CD14-positive monocyte (primary cell): ENCODE results near the gene MOB1B. TPM values are rescaled to one million over a fixed set of nuclear protein-coding genes. Genes with fewer than 3 reads are reported as not detected.

Experiments
- DNase-seq, 3 donors: peaks; one replicate each; pipeline ENCODE4 v3.0.0-alpha.2; 2011 to 2022
- H2AFZ ChIP-seq: 2 replicates; pipeline ENCODE4 v1.6.0; 2012; ENCODE audit warnings: mild to moderate bottlenecking, low read depth, low read length, inconsistent platforms; ENCODE audit not compliant: insufficient read depth, poor library complexity, severe bottlenecking
- H3K27ac ChIP-seq, 2 donors: 1 replicate in 1 of 2; 2 replicates in 1 of 2; pipeline ENCODE4 v1.5.1; 2012 to 2013; ENCODE audit warnings: low read length in 2 of 2, control low read depth in 1 of 2, inconsistent platforms in 1 of 2, low read depth in 1 of 2, mild to moderate bottlenecking in 1 of 2
- H3K27me3 ChIP-seq, 2 donors: one replicate each; pipeline versions ENCODE4 v1.6.0 to v1.6.1; 2011 to 2013; ENCODE audit warnings: low read length in 2 of 2; ENCODE audit not compliant: control insufficient read depth in 2 of 2, insufficient read depth in 2 of 2
- H3K36me3 ChIP-seq, 2 donors: replicated peaks in 1 of 2; 1 replicate in 1 of 2; 2 replicates in 1 of 2; pipeline versions ENCODE4 v1.5.1 to v1.6.1; 2012 to 2013; ENCODE audit warnings: low read length in 2 of 2, control low read depth in 1 of 2, inconsistent platforms in 1 of 2, mild to moderate bottlenecking in 1 of 2; ENCODE audit not compliant: insufficient read depth in 2 of 2, control insufficient read depth in 1 of 2
- H3K4me1 ChIP-seq, 2 donors: 1 replicate in 1 of 2; 2 replicates in 1 of 2; pipeline versions ENCODE4 v1.5.1 to v1.6.1; 2012 to 2013; ENCODE audit warnings: low read length in 2 of 2, control low read depth in 1 of 2, inconsistent platforms in 1 of 2, mild to moderate bottlenecking in 1 of 2, moderate library complexity in 1 of 2; ENCODE audit not compliant: insufficient read depth in 2 of 2, control insufficient read depth in 1 of 2
- H3K4me2 ChIP-seq: replicated peaks from 2 replicates; pipeline ENCODE3; 2012; ENCODE audit warnings: low read length, moderate library complexity, mild to moderate bottlenecking; ENCODE audit not compliant: poor library complexity, severe bottlenecking; ENCODE audit errors: extremely low read depth
- H3K4me3 ChIP-seq, 3 experiments: fragments of 200-600 bp in 1 of 3; sonication (generic) in 1 of 3; replicated peaks in 1 of 3; 1 replicate in 2 of 3; 2 replicates in 1 of 3; pipeline ENCODE4 v1.5.1; 2011 to 2013; ENCODE audit warnings: low read length in 3 of 3, mild to moderate bottlenecking in 3 of 3, control low read depth in 2 of 3, low read depth in 2 of 3, inconsistent platforms in 1 of 3, moderate library complexity in 1 of 3
- H3K79me2 ChIP-seq: 2 replicates; pipeline ENCODE4 v1.6.0; 2012; ENCODE audit warnings: mild to moderate bottlenecking, control low read depth, inconsistent platforms, low read length, moderate library complexity; ENCODE audit not compliant: insufficient read depth
- H3K9ac ChIP-seq: 2 replicates; pipeline ENCODE4 v1.6.0; 2017; ENCODE audit warnings: low read length, mild to moderate bottlenecking; ENCODE audit not compliant: insufficient read depth, poor library complexity, severe bottlenecking
- H3K9me3 ChIP-seq, 2 donors: replicated peaks in 1 of 2; 1 replicate in 1 of 2; 2 replicates in 1 of 2; pipeline versions ENCODE4 v1.5.1 to v1.6.1; 2012 to 2013; ENCODE audit warnings: low read length in 2 of 2, control low read depth in 1 of 2; ENCODE audit not compliant: control insufficient read depth in 1 of 2, insufficient read depth in 1 of 2
- H4K20me1 ChIP-seq: 2 replicates; pipeline ENCODE4 v1.6.0; 2012; ENCODE audit warnings: mild to moderate bottlenecking, low read length, control low read depth, moderate library complexity; ENCODE audit not compliant: insufficient read depth
- H3K27ac Mint-ChIP-seq, 7 donors: one replicate each; pipeline ENCODE4 v1.8.0; 2020; ENCODE audit warnings: mild to moderate bottlenecking in 7 of 7, mixed read lengths in 7 of 7, moderate library complexity in 6 of 7, inconsistent platforms in 2 of 7
- H3K27me3 Mint-ChIP-seq, 3 donors: one replicate each; pipeline ENCODE4 v1.8.0; 2021 to 2022; ENCODE audit warnings: low read depth in 3 of 3, mild to moderate bottlenecking in 3 of 3, mixed read lengths in 3 of 3, moderate library complexity in 3 of 3, inconsistent platforms in 1 of 3
- H3K36me3 Mint-ChIP-seq, 2 donors: one replicate each; pipeline ENCODE4 v1.8.0; 2020; ENCODE audit warnings: mixed read lengths in 2 of 2, inconsistent platforms in 1 of 2, mild to moderate bottlenecking in 1 of 2
- H3K4me1 Mint-ChIP-seq: one replicate; pipeline ENCODE4 v1.8.0; 2020; ENCODE audit warnings: mild to moderate bottlenecking, mixed read lengths
- H3K4me3 Mint-ChIP-seq, 2 donors: one replicate each; pipeline ENCODE4 v1.8.0; 2020; ENCODE audit warnings: mild to moderate bottlenecking in 2 of 2, mixed read lengths in 2 of 2, moderate library complexity in 1 of 2
- H3K9me3 Mint-ChIP-seq, 7 donors: one replicate each; pipeline ENCODE4 v1.8.0; 2020 to 2022; ENCODE audit warnings: mixed read lengths in 7 of 7, mild to moderate bottlenecking in 6 of 7, moderate library complexity in 6 of 7, inconsistent platforms in 2 of 7
- CTCF ChIP-seq: fragments of 200-600 bp; IDR thresholded peaks from one replicate; pipeline ENCODE4 v1.8.0; 2022; ENCODE audit warnings: antibody characterized with exemption, mild to moderate bottlenecking
- WGBS: methylation state at CpG from one replicate; pipeline ENCODE4 v1.1.5; 2013; ENCODE audit warnings: missing lambda C conversion rate; ENCODE audit not compliant: insufficient coverage; 5-methylcytosine and 5-hydroxymethylcytosine counted together
- intact Hi-C, 2 donors: fragments of 100-400 bp; cut with micrococcal nuclease; formaldehyde crosslinking; loops; one replicate each; pipeline versions ENCODE4 v1.15.0 to v1.15.1; 2023
- polyA plus RNA-seq, 3 donors: library from polyadenylated mRNA; depleted of rRNA in 1 of 3; unstranded in 2 of 3; stranded (reverse) in 1 of 3; fragments of 300-500 nt in 2 of 3; fragments of >200 nt in 1 of 3; fragmentation: Illumina TruSeq in 2 of 3; gene quantifications; 1 replicate in 2 of 3; 2 replicates in 1 of 3; pipeline ENCODE4 v1.2.3, GENCODE V29; 2012 to 2021

The MOB1B gene
- polyA plus RNA-seq, 3 donors: 3.9 to 10.7 (median 7.0) TPM

- peak overlapping the region in 2 of 7 donors; percentile 26 to 63 for H3K27ac Mint-ChIP-seq
- intact Hi-C loops: no loop called here
- H3K4me1 Mint-ChIP-seq: peaks cover 21% of the 10 kb centered on the region
- H3K36me3 Mint-ChIP-seq: peaks cover 4 to 21% of the 10 kb centered on the region in 2 donors
- peaks cover 3 to 9% (median 4%) of the 10 kb centered on the region in 7 donors for H3K9me3 Mint-ChIP-seq
- no peak overlapping the region for H3K27ac ChIP-seq
- TF ChIP-seq CTCF: no peak
- peaks cover 9% of the 10 kb centered on the region for H4K20me1 ChIP-seq
- WGBS: no CpG with 5 or more reads among the region's 2 CpGs
- peaks cover 96% of the 10 kb centered on the region for H3K79me2 ChIP-seq
- H2AFZ ChIP-seq: no peak overlapping the region
- no peak overlapping the region for H3K4me3 ChIP-seq
- H3K36me3 ChIP-seq: peaks cover 0 to 2% of the 10 kb centered on the region in 2 donors
- no peak overlapping the region for H3K9ac ChIP-seq
- peaks cover 0 to 2% (median 0%) of the 10 kb centered on the region in 3 donors for H3K27me3 Mint-ChIP-seq
- H3K4me3 Mint-ChIP-seq: no peak overlapping the region
- H3K9me3 ChIP-seq: peaks cover 0 to 5% of the 10 kb centered on the region in 2 donors
- no peaks in the 10 kb centered on the region for H3K27me3 ChIP-seq
- peaks cover 6 to 18% of the 10 kb centered on the region in 2 donors for H3K4me1 ChIP-seq
- DNase-seq: no peak
- H3K4me2 ChIP-seq: no peak overlapping the region
These were observed 30.8 kb downstream of the MOB1B start for GRCh38 chr4:70932984-70933383.

DNA sequence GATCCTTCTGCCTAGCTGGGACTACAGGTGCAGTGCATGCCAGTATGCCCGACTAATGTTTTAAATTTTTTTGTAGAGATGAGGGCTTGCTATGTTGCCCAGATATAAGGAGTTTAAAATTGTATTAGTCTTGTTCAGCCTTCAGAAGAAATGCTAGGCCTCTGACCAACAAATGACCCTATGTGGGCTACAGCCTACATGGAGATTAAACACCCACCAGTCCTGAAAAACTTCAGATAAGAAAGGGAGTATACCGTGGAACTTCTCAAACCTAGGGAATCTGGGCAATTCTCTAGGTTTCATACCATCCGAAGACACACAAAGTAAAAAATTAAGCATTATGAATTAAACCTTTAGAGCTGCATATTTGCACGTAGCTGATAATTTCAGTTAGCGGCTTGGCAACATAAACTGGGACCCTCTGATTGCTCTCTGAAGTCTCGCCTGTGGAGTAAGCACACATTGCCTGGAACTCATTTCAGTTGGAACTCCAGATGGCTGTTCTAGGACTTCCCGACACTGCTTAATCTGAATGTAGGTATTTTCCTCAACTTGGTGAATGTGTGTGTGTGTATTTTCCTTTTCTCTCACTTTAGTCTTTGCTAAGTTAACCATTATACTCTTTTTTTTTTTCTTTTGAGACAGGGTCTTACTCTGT, 33.0 kb downstream of the MOB1B start:
- Histone ChIP-seq H3K9ac (no peak overlapping the region), H3K27me3 (no peaks in the 10 kb centered on the region), H3K9me3 (peaks cover 0 to 5% of the 10 kb centered on the region in 2 donors), H3K4me2 (no peak overlapping the region), H3K4me1 (peaks cover 6 to 15% of the 10 kb centered on the region in 2 donors), H3K27ac (no peak overlapping the region), H3K36me3 (peaks cover 2 to 7% of the 10 kb centered on the region in 2 donors), H3K4me3 (no peak overlapping the region), H2AFZ (no peak overlapping the region), H4K20me1 (peaks cover 2% of the 10 kb centered on the region), H3K79me2 (peaks cover 94% of the 10 kb centered on the region)
- intact Hi-C loops: no loop called here
- peaks cover 2 to 17% of the 10 kb centered on the region in 2 donors for H3K36me3 Mint-ChIP-seq
- no peak for TF ChIP-seq CTCF
- peak overlapping the region in 3 of 7 donors; percentile 26 to 40 (median 30) for H3K27ac Mint-ChIP-seq
- no peak for DNase-seq
- no peaks in the 10 kb centered on the region for H3K27me3 Mint-ChIP-seq
- H3K4me1 Mint-ChIP-seq: peaks cover 17% of the 10 kb centered on the region
- no peak overlapping the region for H3K4me3 Mint-ChIP-seq
- H3K9me3 Mint-ChIP-seq: peaks cover 3 to 8% (median 4%) of the 10 kb centered on the region in 7 donors
- 97% methylated on average over 4 of the region's 7 CpGs for WGBS
